ENCODE data around the gene PLXNA4.

PLXNA4 gene

DNA sequence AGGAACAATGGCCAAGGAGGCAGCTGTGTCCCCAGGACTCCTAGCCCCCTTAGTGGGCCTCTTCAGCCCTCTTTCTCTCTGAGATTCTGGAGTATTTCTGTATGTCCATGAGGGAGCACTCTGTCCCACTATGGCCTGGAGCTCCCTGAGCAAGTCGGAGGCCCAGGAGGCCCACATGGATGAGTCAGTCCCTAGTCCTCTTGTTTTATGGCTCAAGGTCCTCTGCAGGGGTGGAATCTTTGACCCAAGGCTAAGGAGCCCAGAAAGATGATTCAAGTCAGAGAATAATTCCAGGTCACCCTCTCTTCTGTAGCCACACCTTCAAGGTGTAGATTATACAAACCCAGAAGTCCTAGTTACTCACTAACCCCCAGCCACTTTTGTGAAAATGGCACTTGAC is 125.6 kb downstream of the PLXNA4 start:
- no peak overlapping the region for H2AFZ ChIP-seq (ENCODE audit: insufficient read depth, low read length, poor library complexity)
- H2BK120ac ChIP-seq (ENCODE audit: insufficient read depth, low read length, poor library complexity), result no peak overlapping the region
- H3K79me2 ChIP-seq (ENCODE audit: control insufficient read depth, insufficient read depth, low read length, poor library complexity), result no peaks in the 10 kb centered on the region
- H3K4me3 ChIP-seq (ENCODE audit: low read depth, low read length), result no peak overlapping the region
- H2AK5ac ChIP-seq (ENCODE audit: low read length), result no peak overlapping the region
- H4K91ac ChIP-seq (ENCODE audit: low read depth, low read length), result no peak overlapping the region
- H3K36me3 ChIP-seq (ENCODE audit: control insufficient read depth in 1 of 2, insufficient read depth in 2 of 2, low read length in 2 of 2), result no peaks in the 10 kb centered on the region
- no peak overlapping the region for H4K12ac ChIP-seq (ENCODE audit: low read depth, low read length)
- peak; percentile 2 to 21 for DNase-seq
- H3K23ac ChIP-seq (ENCODE audit: low read length), result no peak overlapping the region
- H3K4ac ChIP-seq (ENCODE audit: low read depth, low read length), result no peak overlapping the region
- WGBS (ENCODE audit: extremely low coverage, insufficient coverage, insufficient read length), result no CpG with 5 or more reads among the region's 1 CpG
- no peak overlapping the region for H3K9ac ChIP-seq (ENCODE audit: low read length)
- no peak overlapping the region for H3K4me2 ChIP-seq (ENCODE audit: low read length)
- no peak overlapping the region for H4K8ac ChIP-seq (ENCODE audit: low read depth, low read length)
- H2BK5ac ChIP-seq (ENCODE audit: low read depth, low read length, poor library complexity), result no peak overlapping the region
- H3K18ac ChIP-seq (ENCODE audit: low read length), result no peak overlapping the region
- no peak overlapping the region for H2BK12ac ChIP-seq (ENCODE audit: low read length)
- H3K4me1 ChIP-seq (ENCODE audit: control insufficient read depth in 1 of 2, insufficient read depth in 2 of 2, low read length in 2 of 2), result no peaks in the 10 kb centered on the region
- H3K27me3 ChIP-seq (ENCODE audit: insufficient read depth, low read length), result no peaks in the 10 kb centered on the region
- no peaks in the 10 kb centered on the region for H3K79me1 ChIP-seq (ENCODE audit: low read length)
- H3K9me3 ChIP-seq (ENCODE audit: insufficient read depth, low read depth, low read length), result peaks cover 3% of the 10 kb centered on the region
- H3K14ac ChIP-seq (ENCODE audit: low read length), result no peak overlapping the region
- no peak overlapping the region for H3K27ac ChIP-seq (ENCODE audit: low read depth, low read length)

GRCh38 chr7:132450188-132450587 is 126.1 kb downstream of the PLXNA4 start:
- WGBS (ENCODE audit: extremely low coverage, insufficient coverage, insufficient read length), result no CpG with 5 or more reads among the region's 4 CpGs
- no peak overlapping the region for H4K12ac ChIP-seq (ENCODE audit: low read depth, low read length)
- no peak overlapping the region for H2BK5ac ChIP-seq (ENCODE audit: low read depth, low read length, poor library complexity)
- H3K9me3 ChIP-seq (ENCODE audit: insufficient read depth, low read depth, low read length), result peaks cover 3% of the 10 kb centered on the region
- no peak overlapping the region for H4K8ac ChIP-seq (ENCODE audit: low read depth, low read length)
- H3K79me1 ChIP-seq (ENCODE audit: low read length), result no peaks in the 10 kb centered on the region
- no peaks in the 10 kb centered on the region for H3K79me2 ChIP-seq (ENCODE audit: control insufficient read depth, insufficient read depth, low read length, poor library complexity)
- no peaks in the 10 kb centered on the region for H3K4me1 ChIP-seq (ENCODE audit: control insufficient read depth in 1 of 2, insufficient read depth in 2 of 2, low read length in 2 of 2)
- no peak overlapping the region for H3K14ac ChIP-seq (ENCODE audit: low read length)
- H2BK12ac ChIP-seq (ENCODE audit: low read length), result no peak overlapping the region
- no peak for DNase-seq
- H3K9ac ChIP-seq (ENCODE audit: low read length), result no peak overlapping the region
- no peak overlapping the region for H3K4ac ChIP-seq (ENCODE audit: low read depth, low read length)
- no peaks in the 10 kb centered on the region for H3K36me3 ChIP-seq (ENCODE audit: control insufficient read depth in 1 of 2, insufficient read depth in 2 of 2, low read length in 2 of 2)
- H3K27me3 ChIP-seq (ENCODE audit: insufficient read depth, low read length), result no peaks in the 10 kb centered on the region
- no peak overlapping the region for H2AK5ac ChIP-seq (ENCODE audit: low read length)
- no peak overlapping the region for H4K91ac ChIP-seq (ENCODE audit: low read depth, low read length)
- H3K18ac ChIP-seq (ENCODE audit: low read length), result no peak overlapping the region
- no peak overlapping the region for H2BK120ac ChIP-seq (ENCODE audit: insufficient read depth, low read length, poor library complexity)
- H3K27ac ChIP-seq (ENCODE audit: low read depth, low read length), result no peak overlapping the region
- no peak overlapping the region for H3K4me3 ChIP-seq (ENCODE audit: low read depth, low read length)
- H3K4me2 ChIP-seq (ENCODE audit: low read length), result no peak overlapping the region
- no peak overlapping the region for H2AFZ ChIP-seq (ENCODE audit: insufficient read depth, low read length, poor library complexity)
- no peak overlapping the region for H3K23ac ChIP-seq (ENCODE audit: low read length)

- H3K9ac ChIP-seq (ENCODE audit: low read length), result no peak overlapping the region
- no peaks in the 10 kb centered on the region for H3K79me1 ChIP-seq (ENCODE audit: low read length)
- no peak overlapping the region for H4K12ac ChIP-seq (ENCODE audit: low read depth, low read length)
- peaks cover 4% of the 10 kb centered on the region for H3K9me3 ChIP-seq (ENCODE audit: insufficient read depth, low read depth, low read length)
- no peak overlapping the region for H3K18ac ChIP-seq (ENCODE audit: low read length)
- no peak overlapping the region for H4K91ac ChIP-seq (ENCODE audit: low read depth, low read length)
- no peak overlapping the region for H2BK120ac ChIP-seq (ENCODE audit: insufficient read depth, low read length, poor library complexity)
- no peaks in the 10 kb centered on the region for H3K4me1 ChIP-seq (ENCODE audit: control insufficient read depth in 1 of 2, insufficient read depth in 2 of 2, low read length in 2 of 2)
- no peak for DNase-seq
- H3K36me3 ChIP-seq (ENCODE audit: control insufficient read depth in 1 of 2, insufficient read depth in 2 of 2, low read length in 2 of 2), result no peaks in the 10 kb centered on the region
- no peaks in the 10 kb centered on the region for H3K79me2 ChIP-seq (ENCODE audit: control insufficient read depth, insufficient read depth, low read length, poor library complexity)
- no peak overlapping the region for H3K23ac ChIP-seq (ENCODE audit: low read length)
- no CpG with 5 or more reads among the region's 8 CpGs for WGBS (ENCODE audit: extremely low coverage, insufficient coverage, insufficient read length)
- H3K4ac ChIP-seq (ENCODE audit: low read depth, low read length), result no peak overlapping the region
- H3K4me2 ChIP-seq (ENCODE audit: low read length), result no peak overlapping the region
- H3K27ac ChIP-seq (ENCODE audit: low read depth, low read length), result no peak overlapping the region
- H4K8ac ChIP-seq (ENCODE audit: low read depth, low read length), result no peak overlapping the region
- no peak overlapping the region for H3K4me3 ChIP-seq (ENCODE audit: low read depth, low read length)
- H2BK12ac ChIP-seq (ENCODE audit: low read length), result no peak overlapping the region
- H3K14ac ChIP-seq (ENCODE audit: low read length), result no peak overlapping the region
- no peaks in the 10 kb centered on the region for H3K27me3 ChIP-seq (ENCODE audit: insufficient read depth, low read length)
- no peak overlapping the region for H2BK5ac ChIP-seq (ENCODE audit: low read depth, low read length, poor library complexity)
- no peak overlapping the region for H2AK5ac ChIP-seq (ENCODE audit: low read length)
- no peak overlapping the region for H2AFZ ChIP-seq (ENCODE audit: insufficient read depth, low read length, poor library complexity)
These were observed 129.5 kb downstream of the PLXNA4 start for GRCh38 chr7:132446666-132447278.

GRCh38 chr7:132446260-132446659 is 130.0 kb downstream of the PLXNA4 start:
- Histone ChIP-seq H3K4ac (ENCODE audit: low read depth, low read length) (no peak overlapping the region), H4K8ac (ENCODE audit: low read depth, low read length) (no peak overlapping the region), H2BK12ac (ENCODE audit: low read length) (no peak overlapping the region), H3K23ac (ENCODE audit: low read length) (no peak overlapping the region), H2BK120ac (ENCODE audit: insufficient read depth, low read length, poor library complexity) (no peak overlapping the region), H3K4me1 (ENCODE audit: control insufficient read depth in 1 of 2, insufficient read depth in 2 of 2, low read length in 2 of 2) (no peaks in the 10 kb centered on the region), H3K4me3 (ENCODE audit: low read depth, low read length) (no peak overlapping the region), H2AFZ (ENCODE audit: insufficient read depth, low read length, poor library complexity) (no peak overlapping the region), H3K14ac (ENCODE audit: low read length) (no peak overlapping the region), H3K18ac (ENCODE audit: low read length) (no peak overlapping the region), H3K79me2 (ENCODE audit: control insufficient read depth, insufficient read depth, low read length, poor library complexity) (no peaks in the 10 kb centered on the region), H3K9ac (ENCODE audit: low read length) (no peak overlapping the region), H2AK5ac (ENCODE audit: low read length) (no peak overlapping the region), H3K4me2 (ENCODE audit: low read length) (no peak overlapping the region), H3K27ac (ENCODE audit: low read depth, low read length) (no peak overlapping the region), H4K12ac (ENCODE audit: low read depth, low read length) (no peak overlapping the region), H3K27me3 (ENCODE audit: insufficient read depth, low read length) (no peaks in the 10 kb centered on the region), H2BK5ac (ENCODE audit: low read depth, low read length, poor library complexity) (no peak overlapping the region), H3K36me3 (ENCODE audit: control insufficient read depth in 1 of 2, insufficient read depth in 2 of 2, low read length in 2 of 2) (no peaks in the 10 kb centered on the region), H3K79me1 (ENCODE audit: low read length) (no peaks in the 10 kb centered on the region), H3K9me3 (ENCODE audit: insufficient read depth, low read depth, low read length) (peaks cover 4% of the 10 kb centered on the region), H4K91ac (ENCODE audit: low read depth, low read length) (no peak overlapping the region)
- WGBS (ENCODE audit: extremely low coverage, insufficient coverage, insufficient read length), result 100% methylated on average over 1 of the region's 3 CpGs
- DNase-seq, result no peak

Data from trophoblast cell (in vitro differentiated cells and primary cell).